ENCODE measurements around the gene PPAN.

Gene PPAN

DNA sequence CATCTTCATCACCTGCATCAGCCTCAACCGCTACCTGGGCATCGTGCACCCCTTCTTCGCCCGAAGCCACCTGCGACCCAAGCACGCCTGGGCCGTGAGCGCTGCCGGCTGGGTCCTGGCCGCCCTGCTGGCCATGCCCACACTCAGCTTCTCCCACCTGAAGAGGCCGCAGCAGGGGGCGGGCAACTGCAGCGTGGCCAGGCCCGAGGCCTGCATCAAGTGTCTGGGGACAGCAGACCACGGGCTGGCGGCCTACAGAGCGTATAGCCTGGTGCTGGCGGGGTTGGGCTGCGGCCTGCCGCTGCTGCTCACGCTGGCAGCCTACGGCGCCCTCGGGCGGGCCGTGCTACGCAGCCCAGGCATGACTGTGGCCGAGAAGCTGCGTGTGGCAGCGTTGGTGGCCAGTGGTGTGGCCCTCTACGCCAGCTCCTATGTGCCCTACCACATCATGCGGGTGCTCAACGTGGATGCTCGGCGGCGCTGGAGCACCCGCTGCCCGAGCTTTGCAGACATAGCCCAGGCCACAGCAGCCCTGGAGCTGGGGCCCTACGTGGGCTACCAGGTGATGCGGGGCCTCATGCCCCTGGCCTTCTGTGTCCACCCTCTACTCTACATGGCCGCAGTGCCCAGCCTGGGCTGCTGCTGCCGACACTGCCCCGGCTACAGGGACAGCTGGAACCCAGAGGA is 7.9 kb downstream of the PPAN start:
- DNase-seq = no peak

DNA sequence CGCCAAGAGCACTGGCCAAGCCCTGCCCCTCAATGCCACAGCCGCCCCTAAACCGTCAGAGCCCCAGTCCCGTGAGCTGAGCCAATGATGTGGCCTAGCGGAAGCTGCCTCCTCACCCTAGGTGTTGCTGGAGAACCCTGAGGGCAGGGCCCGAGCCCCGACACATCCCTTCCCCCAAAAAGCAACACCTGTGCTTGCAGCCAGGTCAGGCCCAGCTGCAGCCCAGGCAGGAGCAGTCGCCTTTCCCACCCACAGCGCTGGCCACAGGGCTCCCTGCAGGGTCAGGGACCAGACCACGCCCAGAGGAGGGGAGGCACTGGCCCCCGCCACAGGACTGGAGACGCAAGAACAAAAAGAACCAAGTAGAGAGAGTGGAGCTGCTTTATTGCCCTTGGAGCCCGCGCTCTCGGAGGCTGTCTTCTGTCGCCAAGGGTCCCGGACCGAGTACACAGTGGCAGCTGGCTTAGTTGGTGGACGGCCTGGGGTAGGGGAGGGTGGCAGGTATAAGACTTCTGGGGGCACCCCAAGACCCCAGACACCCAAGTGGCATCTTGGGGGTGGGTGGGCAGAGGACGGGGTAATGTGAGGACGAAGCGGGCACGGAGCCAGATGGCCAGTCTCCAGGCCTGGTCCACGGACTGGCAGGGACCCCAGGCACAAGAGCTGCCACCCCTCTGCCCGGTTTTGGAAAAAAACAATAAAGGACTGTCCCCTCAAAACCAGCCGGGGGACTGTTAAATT is 8.7 kb downstream of the PPAN start:
- no peak for DNase-seq

DNA sequence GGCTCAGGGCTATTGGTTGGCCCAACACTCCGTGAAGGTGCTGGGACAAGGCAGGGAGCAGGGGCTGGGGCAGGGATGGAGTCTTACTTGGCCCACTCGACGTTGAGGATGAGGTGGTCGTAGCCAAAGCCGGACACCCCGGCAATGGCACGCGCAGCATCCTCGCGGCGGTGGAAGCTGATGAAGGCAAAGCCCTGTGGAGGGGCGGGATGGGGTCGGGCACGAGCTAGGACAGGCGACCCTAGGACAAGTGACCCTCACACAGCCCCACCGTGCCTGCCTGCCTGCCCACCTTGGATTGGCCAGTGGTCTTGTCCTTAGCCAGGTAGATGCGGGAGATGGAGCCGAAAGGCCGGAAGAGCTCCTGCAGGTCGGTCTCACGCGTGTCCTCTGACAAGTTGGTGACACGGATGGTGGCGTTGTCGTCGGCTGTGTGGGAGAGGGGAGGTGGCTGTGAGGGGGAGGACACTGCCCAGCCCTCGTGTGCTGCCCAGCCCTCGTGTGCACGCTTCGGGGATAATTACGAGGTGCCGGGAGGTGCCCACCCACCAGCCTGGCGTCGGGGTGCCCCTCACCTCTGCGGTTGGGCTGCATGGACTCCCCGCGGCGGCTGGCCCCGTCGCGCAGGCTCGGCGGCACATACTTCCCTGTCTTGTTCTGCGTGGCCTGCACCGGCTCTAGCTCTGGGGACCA is 9.4 kb downstream of the PPAN start:
- no peak for DNase-seq

DNA sequence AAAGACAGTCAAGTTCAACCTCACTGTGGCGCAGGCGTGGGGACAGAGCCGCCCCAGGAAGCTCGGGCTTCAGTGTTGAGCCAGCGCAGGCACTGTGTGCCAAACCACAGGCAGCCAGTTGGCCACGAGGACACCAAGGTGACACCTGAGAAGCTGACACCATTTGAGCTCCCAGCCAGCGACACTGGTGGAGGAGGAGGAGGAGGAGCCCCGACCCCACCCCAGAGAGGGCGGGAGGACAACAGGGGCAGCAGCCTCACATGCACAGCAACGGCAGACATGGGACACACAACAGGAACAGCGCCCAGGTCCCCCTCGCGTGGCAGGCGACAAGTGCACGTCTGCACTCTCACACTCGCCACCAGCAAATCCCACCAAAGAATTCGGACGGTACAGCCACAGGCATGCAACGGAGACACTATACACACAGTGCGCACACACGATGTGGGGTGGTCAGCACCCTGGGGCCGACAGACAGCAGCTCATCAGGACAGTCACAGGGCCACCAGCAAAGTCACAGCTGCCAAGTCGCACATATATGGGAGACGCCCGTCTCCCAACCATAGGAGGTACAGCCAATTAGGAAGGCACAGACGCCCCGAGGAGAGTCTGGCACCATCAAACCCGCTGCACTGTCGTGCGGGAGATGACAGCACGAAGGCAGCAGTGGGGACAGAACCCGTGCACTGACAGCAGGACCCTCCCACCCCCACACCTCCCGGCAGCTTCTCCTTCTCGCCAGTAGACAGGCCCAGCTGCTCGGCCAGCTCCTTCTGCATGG is 10.1 kb downstream of the PPAN start:
- no peak for DNase-seq

DNA sequence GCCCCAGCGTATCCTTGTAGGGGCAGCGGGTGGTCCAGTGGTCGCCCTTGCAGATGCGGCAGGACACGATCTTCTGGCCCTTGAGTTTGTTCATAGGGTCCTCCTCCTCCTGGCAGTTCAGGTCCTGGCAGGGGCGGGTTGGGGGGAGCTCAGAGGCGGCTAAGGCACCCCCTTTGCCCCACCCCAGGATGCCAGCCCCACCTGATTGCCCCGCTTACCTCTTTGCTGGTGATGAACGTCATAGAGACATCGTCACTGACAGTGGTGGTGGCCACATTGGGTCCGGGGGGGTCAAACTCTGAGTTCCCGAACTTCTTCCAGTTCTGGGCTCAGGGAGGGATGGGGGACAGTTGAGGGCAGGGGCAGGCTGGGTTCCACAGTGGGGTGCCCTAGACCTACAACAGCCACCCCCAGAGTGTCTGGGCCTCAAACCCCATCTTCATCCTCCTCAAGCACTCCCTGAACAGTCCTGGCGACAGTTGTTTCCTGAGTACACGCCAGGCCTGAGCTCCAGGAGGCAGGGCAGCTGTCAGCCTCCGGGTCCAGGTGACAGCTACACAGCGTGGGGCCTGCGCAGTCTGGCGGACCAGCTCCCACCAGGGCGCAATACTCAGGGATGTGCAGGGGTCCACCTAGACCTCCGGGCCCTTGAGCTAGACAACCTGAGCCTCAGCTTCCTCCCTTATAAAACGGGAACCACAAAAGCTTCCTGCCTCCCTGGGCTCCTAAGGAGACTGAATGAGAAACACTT is 10.9 kb downstream of the PPAN start:
- DNase-seq = no peak

DNA sequence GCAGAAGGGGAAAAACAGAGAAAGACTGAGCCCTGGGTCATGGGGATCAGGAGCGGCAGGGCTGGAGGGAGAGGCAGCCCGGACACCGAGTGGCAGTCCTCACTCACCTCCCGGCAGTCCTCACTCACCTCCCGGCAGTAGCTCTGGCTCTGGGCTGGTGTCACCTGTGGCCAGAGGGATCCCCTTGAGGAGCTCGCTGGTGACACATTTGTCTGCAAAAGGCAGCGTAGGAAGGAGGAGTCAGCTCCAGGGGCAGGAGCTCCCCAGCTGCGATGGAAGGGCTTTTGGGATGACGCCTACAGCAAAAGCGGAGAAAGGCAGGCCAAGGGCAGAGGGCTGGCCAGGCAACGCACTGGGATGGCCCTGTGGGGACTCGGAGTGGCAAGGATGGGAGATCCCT is 12.8 kb downstream of the PPAN start:
- DNase-seq = no peak

DNA sequence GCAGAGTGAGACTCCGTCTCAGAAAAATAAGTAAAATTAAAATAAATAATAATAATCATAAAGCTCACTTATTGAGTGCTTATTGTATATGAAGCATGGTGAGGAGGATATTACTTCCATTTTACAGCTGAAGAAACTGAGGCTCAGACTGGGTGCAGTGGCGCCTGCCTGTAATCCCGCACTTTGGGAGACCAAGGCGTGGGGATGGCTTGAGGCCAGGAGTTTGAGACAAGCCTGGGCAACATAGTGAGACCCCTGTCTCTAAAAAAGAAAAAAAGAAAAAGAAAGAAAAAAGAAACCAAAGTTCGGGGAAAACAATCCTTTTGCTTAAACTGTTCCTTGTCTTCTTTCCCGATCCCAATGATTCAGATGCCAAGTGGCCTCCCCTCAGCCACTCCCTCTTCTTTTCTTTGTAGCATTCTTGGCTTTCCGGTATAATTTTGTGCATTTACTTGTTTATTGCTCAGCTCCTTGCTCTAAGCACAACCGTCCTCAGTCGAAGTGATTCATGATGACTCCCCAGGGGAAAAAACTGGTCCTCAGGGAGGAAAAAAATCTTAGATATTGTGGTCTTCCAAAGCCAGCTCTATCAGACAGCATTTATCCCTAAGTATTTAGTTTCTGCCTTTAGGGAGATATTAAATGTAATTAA is 14.5 kb downstream of the PPAN start:
- no peak for DNase-seq

DNA sequence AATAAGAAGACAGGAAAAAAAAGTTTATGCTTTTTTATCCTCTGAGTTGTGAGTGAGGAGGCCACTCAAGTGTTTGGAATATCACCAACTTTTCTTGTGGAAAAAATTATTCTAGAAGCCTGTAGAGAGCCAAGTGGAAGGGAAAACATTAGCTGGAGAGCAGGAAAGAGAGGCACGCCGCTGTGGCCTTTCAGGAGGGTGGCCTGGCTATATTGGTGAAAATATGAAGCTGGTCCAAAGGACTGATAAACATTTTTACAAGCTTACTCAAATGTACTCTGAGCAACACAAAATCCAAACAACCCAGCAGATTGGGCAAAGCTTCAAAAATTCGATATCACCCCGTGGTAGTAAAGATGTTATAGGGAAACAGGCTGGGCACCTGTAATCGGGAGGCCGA is 15.9 kb downstream of the PPAN start:
- no peak for DNase-seq

DNA sequence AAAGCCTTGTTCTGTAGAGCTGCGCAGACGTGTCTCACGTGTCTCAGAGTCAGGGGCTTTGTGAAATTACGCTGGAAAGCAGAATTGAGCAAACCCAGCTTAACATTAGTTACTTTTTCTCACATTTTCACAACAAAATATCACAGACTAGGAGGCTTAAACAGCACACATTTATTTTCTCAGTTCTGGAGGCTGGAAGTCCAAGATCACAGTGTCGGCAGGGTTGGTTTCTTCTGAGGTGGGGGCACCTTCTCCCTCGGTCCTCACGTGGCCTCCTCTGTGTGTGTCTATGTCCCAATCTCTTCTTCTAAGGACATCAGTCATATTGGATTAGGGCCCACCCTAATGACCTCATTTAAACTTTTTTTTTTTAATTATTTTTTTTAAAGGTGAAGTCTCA is 18.3 kb downstream of the PPAN start:
- DNase-seq = no peak

DNA sequence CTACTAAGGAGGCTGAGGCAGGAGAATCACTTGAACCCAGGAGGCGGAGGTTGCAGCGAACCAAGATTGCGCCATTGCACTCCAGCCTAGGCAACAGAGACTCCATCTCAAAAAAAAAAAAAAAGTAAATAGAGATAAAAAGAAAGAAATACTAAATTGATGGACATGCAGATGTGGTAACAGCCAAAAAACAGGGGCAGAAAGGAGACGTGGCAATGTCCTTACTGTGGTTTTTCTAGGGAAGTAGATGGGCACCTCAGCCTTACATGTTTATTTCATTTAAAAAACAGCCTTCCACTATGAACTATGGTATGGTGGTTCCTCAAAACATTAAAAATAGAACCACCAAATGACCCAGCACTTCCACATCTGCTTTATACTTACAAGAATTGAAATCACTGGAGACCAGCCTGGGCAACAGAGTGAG is 20.1 kb downstream of the PPAN start:
- DNase-seq = no peak

DNA sequence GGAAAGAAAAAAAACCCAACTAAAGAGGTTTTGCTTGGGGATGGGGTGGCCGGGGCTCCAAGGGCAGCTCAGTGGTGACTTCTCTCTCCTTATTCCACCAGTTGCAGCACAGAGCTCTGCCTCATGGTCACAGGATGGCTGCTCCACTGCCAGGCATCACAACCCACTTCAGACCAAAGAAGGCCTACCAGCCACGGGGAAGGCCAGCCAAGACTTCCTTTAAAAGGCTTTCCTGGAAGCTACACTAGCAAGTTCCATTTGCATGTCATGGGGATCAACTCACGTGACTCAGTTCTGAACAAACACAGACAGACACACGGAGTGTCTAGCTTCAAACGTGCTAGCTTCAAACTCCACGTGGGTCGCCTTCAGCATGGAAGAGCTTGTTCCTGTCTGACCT is 26.7 kb downstream of the PPAN start:
- no peak for DNase-seq

DNA sequence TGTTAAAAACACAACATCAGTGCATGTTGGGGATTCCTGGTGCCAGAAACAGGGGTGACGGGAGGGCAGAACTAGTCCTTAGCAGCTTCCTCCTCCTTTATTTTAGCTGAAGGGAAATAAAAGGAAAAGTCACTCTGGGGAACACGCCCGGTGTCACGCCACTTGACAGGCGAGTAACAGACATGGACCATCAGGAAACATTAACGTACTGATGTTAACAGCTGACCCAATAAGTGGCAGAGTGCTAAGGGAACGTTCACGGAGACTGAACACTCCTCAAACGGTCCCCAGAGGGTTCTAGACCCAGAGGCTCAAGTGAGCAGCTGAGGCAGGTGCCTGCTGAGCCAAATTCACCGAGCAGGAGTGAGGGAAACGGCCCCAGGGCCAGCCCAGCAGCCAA is 27.4 kb downstream of the PPAN start:
- no peak for DNase-seq

DNA sequence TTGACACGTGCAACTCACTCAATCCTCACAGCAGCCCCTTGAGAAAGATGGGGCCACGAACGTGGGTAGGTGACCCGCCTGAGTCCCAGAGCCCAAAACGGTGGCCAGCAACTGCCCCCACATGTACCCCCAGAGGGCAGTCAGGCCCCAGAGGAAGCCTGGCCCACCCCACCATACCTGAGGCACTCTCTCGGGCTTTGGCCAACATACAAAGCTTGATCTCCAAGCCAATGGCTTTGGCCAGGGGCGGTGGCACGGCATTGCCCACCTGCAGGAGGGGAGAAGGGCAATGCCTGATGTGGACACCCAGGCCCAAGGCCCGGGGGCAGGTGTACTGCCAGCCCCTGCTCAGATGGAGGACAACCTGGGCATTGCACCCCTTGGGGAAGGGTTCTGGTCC is 27.9 kb downstream of the PPAN start:
- DNase-seq = no peak

DNA sequence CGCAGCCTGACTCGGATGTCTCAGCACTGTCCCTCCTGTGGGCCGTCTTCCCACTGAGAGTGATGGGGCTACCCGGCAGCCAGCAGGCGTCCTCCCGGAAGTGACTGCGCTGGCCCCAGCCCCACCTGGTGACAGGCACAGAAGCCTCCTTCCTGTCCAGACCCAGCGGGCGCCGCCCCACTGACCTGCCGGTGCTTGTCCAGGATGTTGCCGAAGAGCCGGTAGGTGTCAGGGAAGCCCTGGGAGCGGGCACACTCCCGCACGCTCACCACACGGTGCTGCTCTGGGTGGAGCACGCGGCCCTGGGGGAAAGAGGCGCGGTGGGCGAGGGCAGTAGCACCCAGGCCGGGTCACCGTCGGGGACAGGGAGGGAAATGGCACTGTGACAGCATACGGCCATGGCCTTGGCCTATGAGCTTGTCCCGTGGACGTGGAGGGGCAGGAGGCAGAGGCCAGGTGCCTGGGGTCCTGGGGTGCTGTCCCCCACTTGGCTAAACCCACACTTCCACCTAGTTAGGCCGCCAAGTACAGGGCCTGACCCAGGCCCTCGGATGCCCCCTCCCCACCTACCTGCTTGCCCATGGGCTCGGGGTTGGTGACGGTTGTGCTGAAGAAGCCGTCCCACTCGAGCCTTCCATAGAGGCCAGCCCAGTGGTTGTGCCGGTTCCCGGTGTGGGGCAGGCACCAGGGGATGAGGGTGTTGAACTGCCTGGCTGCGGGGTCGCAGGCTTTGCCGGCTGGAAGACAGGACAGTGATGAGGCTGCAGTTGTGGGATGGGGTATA is 29.6 kb downstream of the PPAN start:
- no peak for DNase-seq

DNA sequence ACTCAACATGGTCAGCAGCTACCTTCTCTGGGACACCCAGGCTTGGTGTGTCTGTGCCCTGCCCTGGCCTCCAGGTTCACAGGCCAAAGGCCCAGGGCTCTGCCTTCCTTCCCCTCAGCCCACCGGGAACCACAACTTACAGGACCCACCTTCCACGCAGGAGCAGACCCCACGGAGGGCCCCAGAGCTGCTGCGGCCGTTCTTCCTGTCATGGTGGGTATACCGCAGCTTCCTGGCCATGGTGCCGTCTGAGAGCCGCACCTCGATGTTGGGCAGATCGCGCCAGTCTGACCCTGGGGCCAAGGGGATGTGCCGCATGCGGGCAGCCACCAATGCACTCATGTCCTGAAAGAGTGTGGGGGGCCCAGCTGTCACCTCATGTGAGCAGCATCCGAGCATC is 30.8 kb downstream of the PPAN start:
- no peak for DNase-seq

DNA sequence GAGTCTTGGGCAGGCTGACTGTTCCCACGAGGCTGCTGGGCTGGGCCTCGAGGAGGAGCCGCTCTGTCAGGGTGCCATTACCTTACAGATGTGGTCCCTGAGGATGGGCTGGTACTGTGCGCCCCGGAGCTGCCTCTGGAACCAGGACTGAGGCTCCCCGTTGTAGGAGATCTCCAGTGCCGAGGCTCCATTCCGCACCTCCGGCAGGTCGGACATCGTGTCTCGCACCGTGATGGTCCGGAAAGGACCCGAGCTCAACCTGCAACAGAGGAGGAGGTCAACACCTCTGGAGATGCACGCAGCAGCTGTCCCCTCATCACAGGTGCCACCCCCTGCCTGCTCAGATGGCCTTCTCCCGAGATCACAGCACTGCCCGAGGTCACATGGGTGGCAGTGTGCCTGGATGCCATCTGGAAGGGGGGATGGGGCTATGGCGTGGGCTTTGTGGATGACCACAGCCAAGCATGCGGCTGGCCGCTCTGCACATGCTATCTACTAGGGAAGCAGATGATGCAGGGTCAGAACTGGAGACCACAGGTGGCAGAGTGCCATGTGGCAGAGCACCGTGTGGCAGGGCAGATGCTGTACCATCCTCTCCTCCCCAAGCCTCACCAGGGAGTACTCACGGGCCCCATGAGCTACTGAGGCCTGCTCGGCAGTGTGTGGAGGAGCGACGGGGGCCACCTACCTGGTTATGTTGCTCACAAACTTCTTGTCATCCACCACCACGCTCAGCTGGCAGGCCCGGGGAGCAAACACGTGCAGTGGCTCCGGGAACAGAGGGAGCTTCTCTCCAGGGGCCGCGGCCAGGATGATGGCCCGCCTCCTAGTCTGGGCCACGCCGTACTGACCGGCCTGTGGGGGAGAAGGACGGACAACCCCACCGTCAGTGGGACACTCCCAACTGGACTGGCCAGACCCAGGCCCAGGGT is 31.9 kb downstream of the PPAN start:
- no peak for DNase-seq

DNA sequence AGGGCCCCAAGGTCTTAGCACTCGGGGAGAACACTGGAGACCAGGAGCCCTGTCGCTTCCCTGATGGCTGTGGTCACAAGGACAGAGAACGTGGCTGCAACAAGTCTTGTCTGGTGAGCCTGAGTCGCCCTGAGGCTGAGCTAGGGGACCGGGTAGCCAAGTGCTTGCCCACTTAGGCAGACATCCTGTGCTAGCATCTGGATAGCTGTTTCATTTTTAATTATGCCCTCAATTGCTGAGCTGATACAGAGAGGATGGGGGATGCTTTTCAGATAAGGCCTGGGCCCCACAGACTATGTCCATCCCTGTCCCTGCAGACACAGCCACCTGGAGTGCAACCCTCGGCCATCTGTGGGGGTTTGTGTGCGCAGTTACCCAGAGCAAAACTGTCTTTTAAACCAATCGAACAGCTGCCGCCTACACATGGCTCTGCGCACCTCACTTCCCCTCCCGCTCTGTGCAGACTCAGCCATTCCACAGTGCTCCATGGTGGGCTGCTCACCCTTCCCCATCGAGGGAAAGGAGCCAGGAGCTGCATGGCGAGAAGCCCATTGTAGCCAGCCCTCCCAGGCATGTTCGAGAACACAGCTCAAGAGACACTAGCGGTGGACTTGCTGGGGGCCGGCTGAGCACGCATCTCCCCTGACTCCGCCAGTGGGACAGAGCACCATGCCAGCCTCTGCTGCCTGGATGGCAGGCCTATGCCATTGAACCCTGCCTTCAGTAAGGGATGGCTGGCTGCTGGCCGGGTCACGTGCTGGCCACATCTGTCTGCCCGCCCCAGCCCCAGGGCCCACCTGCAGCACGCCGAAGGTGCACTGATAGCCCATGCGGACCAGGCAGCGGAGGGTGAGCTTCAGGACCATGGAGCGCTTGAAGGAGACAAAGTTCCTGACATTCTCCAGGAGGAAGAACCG is 33.0 kb downstream of the PPAN start:
- no peak for DNase-seq

DNA sequence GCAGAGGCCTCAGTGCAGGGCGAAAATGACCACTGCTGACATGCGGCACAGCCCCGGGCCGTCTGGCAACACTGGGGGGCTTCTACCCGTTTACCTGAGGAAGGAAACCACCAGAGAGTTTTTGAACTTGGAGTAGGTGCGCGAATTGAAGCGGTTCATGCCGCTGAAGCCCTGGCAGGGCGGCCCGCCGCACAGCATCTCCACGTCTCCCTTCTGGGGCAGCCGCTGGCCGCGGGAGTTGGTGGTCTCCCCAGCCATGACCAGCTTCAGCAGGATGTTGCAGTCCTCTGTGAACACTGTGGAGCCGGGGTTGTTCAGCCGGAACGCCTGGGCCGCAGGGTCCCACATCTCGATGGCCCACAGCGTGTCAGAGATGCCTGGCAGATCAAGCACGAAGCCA is 33.8 kb downstream of the PPAN start:
- DNase-seq = no peak

DNA sequence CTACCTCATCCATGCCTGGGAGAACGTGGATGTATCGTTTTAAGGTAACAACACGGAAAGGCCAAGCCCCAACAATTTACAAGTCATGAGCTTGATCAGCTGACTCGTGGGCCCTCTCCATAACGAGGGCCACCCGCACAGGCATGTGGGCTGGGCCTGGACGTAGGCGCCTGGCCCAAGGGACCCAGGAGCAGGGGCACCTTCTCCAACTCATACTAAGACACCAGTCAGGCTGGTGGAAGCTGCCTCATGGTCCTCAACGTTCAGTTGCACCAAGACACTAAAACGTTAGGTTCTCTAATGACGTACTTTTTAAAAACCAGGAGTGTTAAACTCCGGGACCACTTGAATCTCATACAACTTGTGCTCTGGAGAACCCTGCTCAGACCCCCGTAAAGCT is 35.3 kb downstream of the PPAN start:
- no peak for DNase-seq
